HEK293 (cell line): ENCODE results near the gene ZNF81.
"Not testable (repeated sequence)": the region's sequence is repeated elsewhere in the genome, so short reads cannot be mapped to it uniquely, and the experiment has no call there.

Experiments used
- CTCF ChIA-PET: fragments of 350-600 bp; formaldehyde crosslinking; extraction: SDS; loops from one replicate; lab custom pipeline; 2021; ENCODE audit warnings: antibody characterized with exemption; lab: Yijun Ruan, JAX
- POLR2A ChIA-PET: fragments of 300-600 bp; formaldehyde crosslinking; extraction: SDS; loops from one replicate; lab custom pipeline; 2020; ENCODE audit warnings: antibody characterized with exemption, inconsistent platforms; lab: Yijun Ruan, JAX
- H3K27ac ChIP-seq: fragments of 200-500 bp; sonication (Bioruptor generic); 2 replicates; pipeline ENCODE4 v1.5.1; 2014; ENCODE audit warnings: low read depth, low read length, control low read depth, inconsistent platforms; ENCODE audit errors: extremely low read depth
- H3K36me3 ChIP-seq, 2 experiments: fragments of 200-500 bp in 1 of 2; sonication (Bioruptor generic) in 1 of 2; 1 replicate in 1 of 2; 2 replicates in 1 of 2; pipeline ENCODE4 v1.5.1; 2014 to 2017; ENCODE audit warnings: inconsistent platforms in 2 of 2, low read length in 2 of 2; ENCODE audit not compliant: control insufficient read depth in 2 of 2, insufficient read depth in 1 of 2
- H3K4me1 ChIP-seq: fragments of 200-500 bp; sonication (Bioruptor generic); 2 replicates; pipeline ENCODE4 v1.5.1; 2014; ENCODE audit warnings: mild to moderate bottlenecking, low read length, inconsistent platforms; ENCODE audit not compliant: control insufficient read depth, insufficient read depth
- H3K4me3 ChIP-seq: 2 replicates; pipeline ENCODE4 v1.5.1; 2011; ENCODE audit warnings: low read depth, mild to moderate bottlenecking, control low read depth, low read length, moderate library complexity
- H3K9me3 ChIP-seq: fragments of 200-500 bp; sonication (Bioruptor generic); 2 replicates; pipeline ENCODE4 v1.5.1; 2014; ENCODE audit warnings: low read depth, low read length, inconsistent platforms; ENCODE audit not compliant: control insufficient read depth, insufficient read depth
- BCL11B ChIP-seq: fragments of 450-650 bp; formaldehyde crosslinking; IDR thresholded peaks from 2 replicates; pipeline ENCODE4 v1.5.1; 2016; ENCODE audit warnings: low read depth, missing biosample characterization, missing genetic modification characterization
- EGR2 ChIP-seq: fragments of 450-650 bp; formaldehyde crosslinking; IDR thresholded peaks from 2 replicates; pipeline ENCODE4 v1.5.1; 2016; ENCODE audit warnings: low read depth, missing biosample characterization, missing genetic modification characterization
- PRDM4 ChIP-seq: fragments of 450-650 bp; formaldehyde crosslinking; IDR thresholded peaks from 2 replicates; pipeline ENCODE4 v1.5.1; 2017; ENCODE audit warnings: missing biosample characterization, missing genetic modification characterization
- TSHZ1 ChIP-seq: fragments of 450-650 bp; formaldehyde crosslinking; IDR thresholded peaks from 2 replicates; pipeline ENCODE4 v1.5.1; 2016; ENCODE audit warnings: missing biosample characterization, missing genetic modification characterization, borderline replicate concordance
- ZBTB6 ChIP-seq: fragments of 450-650 bp; formaldehyde crosslinking; IDR thresholded peaks from 2 replicates; pipeline ENCODE4 v1.5.1; 2017; ENCODE audit warnings: missing biosample characterization, missing genetic modification characterization
- ZNF140 ChIP-seq: fragments of 450-650 bp; formaldehyde crosslinking; IDR thresholded peaks from 2 replicates; pipeline ENCODE4 v1.5.1; 2016; ENCODE audit warnings: missing biosample characterization, missing genetic modification characterization
- ZNF521 ChIP-seq: fragments of 450-650 bp; formaldehyde crosslinking; IDR thresholded peaks from 2 replicates; pipeline ENCODE4 v1.5.1; 2017; ENCODE audit warnings: missing biosample characterization, mild to moderate bottlenecking, missing genetic modification characterization
- ZNF776 ChIP-seq: fragments of 450-650 bp; formaldehyde crosslinking; IDR thresholded peaks from 2 replicates; pipeline ENCODE4 v1.5.0; 2017; ENCODE audit warnings: missing biosample characterization, missing genetic modification characterization, borderline replicate concordance
- ZNF777 ChIP-seq: fragments of 450-650 bp; formaldehyde crosslinking; IDR thresholded peaks from 2 replicates; pipeline ENCODE4 v1.5.1; 2017; ENCODE audit warnings: missing biosample characterization, missing genetic modification characterization, borderline replicate concordance

The ZNF81 gene

GRCh38 chrX:47804315-47804714 is 32.4 kb upstream of the ZNF81 start:
- no peaks in the 10 kb centered on the region for H3K9me3 ChIP-seq
- TF ChIP-seq EGR2 (tag by site-specific recombination) (peak; percentile 22; the same call in 1 of the 2 replicates), ZNF521 (tag by site-specific recombination) (no peak)
- TF ChIP-seq, all 188 proteins: peak for 1
- no peaks in the 10 kb centered on the region for H3K4me1 ChIP-seq
- H3K27ac ChIP-seq, result no peak overlapping the region
- no peak overlapping the region for H3K4me3 ChIP-seq
- ChIA-PET CTCF (no interaction called here), POLR2A (no interaction called here)
- H3K36me3 ChIP-seq, result no peaks in the 10 kb centered on the region

GRCh38 chrX:47805844-47806243 is 30.9 kb upstream of the ZNF81 start:
- H3K27ac ChIP-seq, H3K4me1 ChIP-seq, H3K4me3 ChIP-seq, H3K9me3 ChIP-seq, H3K36me3 ChIP-seq, POLR2A ChIA-PET: not testable (repeated sequence)
- CTCF ChIA-PET, result interaction anchor here (0.6 kb wide), 1 partner anchor 611 kb away, joined by 3 read pairs; no protein-coding TSS in a partner anchor

- not testable (repeated sequence) for H3K27ac ChIP-seq, H3K4me3 ChIP-seq, H3K9me3 ChIP-seq, H3K36me3 ChIP-seq, H3K4me1 ChIP-seq
- CTCF ChIA-PET, result interaction anchor here (0.6 to 1.3 kb wide), 3 partner anchors 129 to 612 kb away, joined by 3 read pairs; no protein-coding TSS in a partner anchor
- POLR2A ChIA-PET, result interaction anchor here (1.1 kb wide), 1 partner anchor 30 kb away, joined by 3 read pairs; the partner anchor contains the start of gene ZNF81
These were observed 30.1 kb upstream of the ZNF81 start for GRCh38 chrX:47806415-47807271.

GRCh38 chrX:47807272-47807538 is 29.5 kb upstream of the ZNF81 start:
- ChIA-PET POLR2A (interaction anchor here (1.1 kb wide), 1 partner anchor 30 kb away, joined by 3 read pairs; the partner anchor contains the start of gene ZNF81), CTCF (interaction anchor here (0.7 to 1.3 kb wide), 2 partner anchors 129 to 220 kb away, joined by 3 read pairs; no protein-coding TSS in a partner anchor)
- not testable (repeated sequence) for H3K9me3 ChIP-seq, H3K27ac ChIP-seq, H3K4me1 ChIP-seq, H3K4me3 ChIP-seq, H3K36me3 ChIP-seq

- H3K27ac ChIP-seq, result no peak overlapping the region
These were observed 29.2 kb upstream of the ZNF81 start for GRCh38 chrX:47807548-47807947.

GRCh38 chrX:47808904-47809788 is 27.6 kb upstream of the ZNF81 start:
- Histone ChIP-seq H3K4me3 (no peak overlapping the region), H3K27ac (no peak overlapping the region), H3K36me3 (no peaks in the 10 kb centered on the region), H3K9me3 (no peaks in the 10 kb centered on the region), H3K4me1 (no peaks in the 10 kb centered on the region)
- ChIA-PET CTCF (no interaction called here), POLR2A (no interaction called here)
- TF ChIP-seq BCL11B (tag by site-specific recombination), result no peak
- no peak for TF ChIP-seq PRDM4 (tag by site-specific recombination)
- no peak for TF ChIP-seq ZBTB6 (tag by site-specific recombination)
- TF ChIP-seq ZNF140 (tag by site-specific recombination), result no peak
- no peak for TF ChIP-seq TSHZ1 (tag by site-specific recombination)
- TF ChIP-seq ZNF776 (tag by site-specific recombination), result no peak

More at GRCh38 chrX:47807548-47807947, 29.2 kb upstream of the ZNF81 start:
- Histone ChIP-seq H3K36me3 (no peaks in the 10 kb centered on the region), H3K4me3 (no peak overlapping the region), H3K9me3 (no peaks in the 10 kb centered on the region), H3K4me1 (no peaks in the 10 kb centered on the region)
- no peak for TF ChIP-seq ZNF777 (tag by site-specific recombination)
- ChIA-PET CTCF (interaction anchor here (0.7 to 1.3 kb wide), 2 partner anchors 128 to 220 kb away, joined by 3 read pairs; no protein-coding TSS in a partner anchor), POLR2A (interaction anchor here (1.1 kb wide), 1 partner anchor 29 kb away, joined by 3 read pairs; the partner anchor contains the start of gene ZNF81)
